NT2/D1 (cell line): ENCODE results near the gene RHOBTB1.

Experiments used
- SUZ12 ChIP-seq: IDR thresholded peaks from 2 replicates; pipeline ENCODE4 v1.6.1; 2011; ENCODE audit not compliant: insufficient read length, insufficient read depth; ENCODE audit errors: extremely low read depth
- YY1 ChIP-seq: IDR thresholded peaks from 2 replicates; pipeline ENCODE4 v1.6.1; 2011; ENCODE audit not compliant: insufficient read length, insufficient read depth
- ZNF274 ChIP-seq: IDR thresholded peaks from 2 replicates; pipeline ENCODE4 v1.6.1; 2011; ENCODE audit warnings: mild to moderate bottlenecking, low read depth, low read length

DNA sequence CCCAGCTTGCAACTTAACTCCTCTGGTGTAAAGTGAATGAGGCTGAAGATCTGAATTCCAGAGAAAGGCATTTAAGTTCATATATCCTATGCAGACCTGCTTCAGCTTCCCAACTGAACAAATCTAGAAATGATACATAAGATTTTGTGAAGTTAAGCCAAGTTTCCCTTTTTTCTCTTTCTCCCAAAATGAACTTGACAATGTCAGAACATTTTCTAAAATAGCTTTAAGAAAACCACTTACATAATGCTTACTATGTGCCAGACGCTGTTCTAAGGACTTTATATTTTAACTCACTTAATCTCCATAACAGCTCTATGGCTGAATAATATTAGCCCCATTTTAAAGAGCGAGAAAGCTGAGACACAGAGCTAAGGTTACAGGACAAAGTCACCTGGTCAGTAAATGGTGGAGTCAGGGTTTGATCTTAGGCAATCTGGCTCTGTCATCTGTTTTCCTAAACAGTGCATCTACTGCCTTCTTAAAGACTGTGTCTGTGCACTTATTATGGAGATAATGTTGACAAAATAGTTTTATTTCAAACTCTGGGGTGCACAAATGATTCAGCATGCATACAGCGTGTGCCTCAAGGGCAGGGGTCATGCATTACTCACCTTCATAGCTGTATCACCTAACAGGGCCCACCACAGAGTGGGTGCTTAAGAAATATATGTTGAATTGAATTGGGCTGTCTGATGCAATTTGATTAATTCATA is 66.8 kb downstream of the RHOBTB1 start:
- TF ChIP-seq SUZ12: no peak
- TF ChIP-seq YY1: no peak
- TF ChIP-seq ZNF274: no peak
